Retina (tissue), 1 donor: ENCODE measurements around the gene PCDHB13.
"Not testable (repeated sequence)": the region's sequence is repeated elsewhere in the genome, so short reads cannot be mapped to it uniquely, and the experiment has no call there.

ENCODE experiments used
- DNase-seq: peaks from one replicate; pipeline ENCODE4 v3.0.0-alpha.2; 2016

PCDHB13 gene

DNA sequence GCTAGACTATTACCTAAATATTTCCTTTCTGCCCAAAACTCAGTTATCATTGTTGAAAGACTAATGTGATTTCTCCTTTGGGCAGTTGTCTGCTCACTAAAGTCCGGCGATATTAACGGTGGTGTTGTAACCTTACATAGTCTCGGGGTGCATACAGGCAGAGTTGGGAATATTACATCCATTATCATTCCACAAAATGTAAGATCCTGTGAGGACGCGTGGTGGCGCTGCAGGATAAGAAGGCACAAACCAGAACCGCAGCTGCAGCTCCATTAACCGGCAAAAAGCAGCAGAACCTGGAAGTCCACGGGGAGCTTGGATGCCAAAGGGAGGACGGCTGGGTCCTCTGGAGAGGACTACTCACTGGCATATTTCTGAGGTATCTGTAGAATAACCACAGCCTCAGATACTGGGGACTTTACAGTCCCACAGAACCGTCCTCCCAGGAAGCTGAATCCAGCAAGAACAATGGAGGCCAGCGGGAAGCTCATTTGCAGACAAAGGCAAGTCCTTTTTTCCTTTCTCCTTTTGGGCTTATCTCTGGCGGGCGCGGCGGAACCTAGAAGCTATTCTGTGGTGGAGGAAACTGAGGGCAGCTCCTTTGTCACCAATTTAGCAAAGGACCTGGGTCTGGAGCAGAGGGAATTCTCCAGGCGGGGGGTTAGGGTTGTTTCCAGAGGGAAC lies at the start of gene PCDHB13:
Gene PCDHB13, plus strand, starts transcription at position 264 of the 684 bp plus-strand sequence. Its CDS starts 205 bp downstream, at position 469.
- not testable (repeated sequence) for DNase-seq

DNA sequence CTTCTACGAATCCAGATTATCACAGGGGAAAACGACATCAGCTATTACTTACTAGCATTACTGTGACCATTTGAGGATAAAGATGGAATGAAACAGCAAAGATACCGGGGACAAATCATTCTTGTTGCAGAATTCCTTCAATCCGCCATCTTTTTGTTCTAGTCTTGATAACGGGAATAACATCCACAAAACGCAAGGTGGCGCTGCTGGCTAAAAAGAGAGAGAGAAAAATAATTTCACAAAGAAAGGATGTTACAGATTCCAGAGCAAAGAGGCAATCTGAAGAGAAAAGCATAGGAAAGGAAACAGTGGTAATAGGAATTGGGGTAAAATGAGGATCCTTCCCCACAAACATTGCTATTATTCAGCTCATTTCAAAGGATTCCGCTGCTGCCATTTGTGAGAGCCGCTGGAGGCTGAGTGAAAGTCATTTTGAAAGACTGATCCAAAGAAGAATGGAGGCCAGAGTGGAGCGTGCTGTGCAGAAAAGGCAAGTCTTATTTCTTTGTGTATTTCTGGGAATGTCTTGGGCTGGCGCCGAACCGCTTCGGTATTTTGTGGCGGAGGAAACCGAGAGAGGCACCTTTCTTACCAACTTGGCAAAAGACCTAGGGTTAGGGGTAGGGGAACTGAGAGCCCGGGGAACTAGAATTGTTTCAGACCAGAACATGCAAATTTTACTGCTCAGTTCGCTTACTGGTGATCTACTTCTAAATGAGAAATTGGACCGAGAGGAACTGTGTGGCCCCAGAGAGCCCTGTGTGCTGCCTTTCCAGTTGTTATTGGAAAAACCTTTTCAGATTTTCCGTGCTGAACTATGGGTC lies 41.1 kb upstream of the PCDHB13 start, which contains the start of gene PCDHB7:
Gene PCDHB7, plus strand, starts transcription at position 264 of the 824 bp plus-strand sequence. Its CDS starts 192 bp downstream, at position 456.
- peak; percentile 9 for DNase-seq

DNA sequence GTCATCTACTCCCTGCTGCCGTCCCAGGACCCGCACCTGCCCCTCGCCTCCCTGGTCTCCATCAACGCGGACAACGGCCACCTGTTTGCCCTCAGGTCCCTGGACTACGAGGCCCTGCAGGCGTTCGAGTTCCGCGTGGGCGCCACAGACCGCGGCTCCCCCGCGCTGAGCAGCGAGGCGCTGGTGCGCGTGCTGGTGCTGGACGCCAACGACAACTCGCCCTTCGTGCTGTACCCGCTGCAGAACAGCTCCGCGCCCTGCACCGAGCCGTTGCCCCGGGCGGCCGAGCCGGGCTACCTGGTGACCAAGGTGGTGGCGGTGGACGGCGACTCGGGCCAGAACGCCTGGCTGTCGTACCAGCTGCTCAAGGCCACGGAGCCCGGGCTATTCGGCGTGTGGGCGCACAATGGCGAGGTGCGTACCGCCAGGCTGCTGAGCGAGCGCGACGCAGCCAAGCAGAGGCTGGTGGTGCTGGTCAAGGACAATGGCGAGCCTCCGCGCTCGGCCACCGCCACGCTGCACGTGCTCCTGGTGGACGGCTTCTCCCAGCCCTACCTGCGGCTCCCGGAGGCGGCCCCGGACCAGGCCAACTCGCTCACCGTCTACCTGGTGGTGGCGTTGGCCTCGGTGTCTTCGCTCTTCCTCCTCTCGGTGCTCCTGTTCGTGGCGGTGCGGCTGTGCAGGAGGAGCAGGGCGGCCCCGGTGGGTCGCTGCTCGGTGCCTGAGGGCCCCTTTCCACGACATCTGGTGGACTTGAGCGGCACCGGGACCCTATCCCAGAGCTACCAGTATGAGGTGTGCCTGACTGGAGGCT lies 39.2 kb upstream of the PCDHB13 start:
- not testable (repeated sequence) for DNase-seq

DNA sequence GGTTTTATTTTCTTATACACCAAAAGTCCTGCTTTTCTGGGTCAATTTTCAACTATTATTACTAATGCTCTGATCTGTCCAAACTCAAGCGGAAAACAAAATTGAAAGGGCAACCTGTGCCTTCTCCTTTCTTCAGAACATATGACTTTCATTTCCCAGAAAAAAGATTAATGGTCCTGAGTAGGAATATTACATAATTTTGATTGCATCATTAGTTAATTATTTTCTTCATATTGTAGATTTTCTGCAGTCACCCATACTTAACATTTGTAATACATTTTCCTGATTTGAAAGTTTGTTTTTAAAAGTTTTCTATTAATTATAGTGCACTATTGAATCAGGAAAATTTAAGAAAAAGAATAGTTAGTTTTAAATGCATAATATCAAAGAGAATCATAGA lies 37.8 kb upstream of the PCDHB13 start:
- DNase-seq, result no peak

DNA sequence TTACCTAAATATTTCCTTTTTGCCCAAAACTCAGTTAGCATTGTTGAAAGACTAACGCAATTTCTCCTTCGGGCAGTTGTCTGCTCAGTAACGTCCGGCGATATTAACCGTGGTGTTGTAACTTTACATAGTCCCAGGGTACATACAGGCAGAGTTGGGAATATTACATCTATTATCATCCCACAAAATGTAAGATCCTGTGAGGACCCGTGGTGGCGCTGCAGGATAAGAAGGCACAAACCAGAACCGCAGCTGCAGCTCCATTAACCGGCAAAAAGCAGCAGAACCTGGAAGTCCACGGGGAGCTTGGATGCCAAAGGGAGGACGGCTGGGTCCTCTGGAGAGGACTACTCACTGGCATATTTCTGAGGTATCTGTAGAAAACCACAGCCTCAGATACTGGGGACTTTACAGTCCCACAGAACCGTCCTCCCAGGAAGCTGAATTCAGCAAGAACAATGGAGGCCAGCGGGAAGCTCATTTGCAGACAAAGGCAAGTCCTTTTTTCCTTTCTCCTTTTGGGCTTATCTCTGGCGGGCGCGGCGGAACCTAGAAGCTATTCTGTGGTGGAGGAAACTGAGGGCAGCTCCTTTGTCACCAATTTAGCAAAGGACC lies 36.0 kb upstream of the PCDHB13 start, which contains the start of gene PCDHB8:
Gene PCDHB8, plus strand, starts transcription at position 214 of the 615 bp plus-strand sequence. Its CDS starts 245 bp downstream, at position 459.
- DNase-seq, result not testable (repeated sequence)

DNA sequence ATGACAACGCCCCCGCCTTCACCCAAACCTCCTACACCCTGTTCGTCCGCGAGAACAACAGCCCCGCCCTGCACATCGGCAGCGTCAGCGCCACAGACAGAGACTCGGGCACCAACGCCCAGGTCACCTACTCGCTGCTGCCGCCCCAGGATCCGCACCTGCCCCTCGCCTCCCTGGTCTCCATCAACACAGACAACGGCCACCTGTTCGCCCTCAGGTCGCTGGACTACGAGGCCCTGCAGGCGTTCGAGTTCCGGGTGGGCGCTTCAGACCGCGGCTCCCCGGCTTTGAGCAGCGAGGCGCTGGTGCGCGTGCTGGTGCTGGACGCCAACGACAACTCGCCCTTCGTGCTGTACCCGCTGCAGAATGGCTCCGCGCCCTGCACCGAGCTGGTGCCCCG lies 34.3 kb upstream of the PCDHB13 start:
- not testable (repeated sequence) for DNase-seq

DNA sequence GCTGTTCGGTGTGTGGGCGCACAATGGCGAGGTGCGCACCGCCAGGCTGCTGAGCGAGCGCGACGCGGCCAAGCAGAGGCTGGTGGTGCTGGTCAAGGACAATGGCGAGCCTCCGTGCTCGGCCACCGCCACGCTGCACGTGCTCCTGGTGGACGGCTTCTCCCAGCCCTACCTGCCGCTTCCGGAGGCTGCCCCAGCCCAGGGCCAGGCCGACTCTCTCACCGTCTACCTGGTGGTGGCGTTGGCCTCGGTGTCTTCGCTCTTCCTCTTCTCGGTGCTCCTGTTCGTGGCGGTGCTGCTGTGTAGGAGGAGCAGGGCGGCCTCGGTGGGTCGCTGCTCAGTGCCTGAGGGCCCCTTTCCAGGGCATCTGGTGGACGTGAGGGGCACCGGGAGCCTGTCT lies 33.8 kb upstream of the PCDHB13 start:
- DNase-seq, result not testable (repeated sequence)

DNA sequence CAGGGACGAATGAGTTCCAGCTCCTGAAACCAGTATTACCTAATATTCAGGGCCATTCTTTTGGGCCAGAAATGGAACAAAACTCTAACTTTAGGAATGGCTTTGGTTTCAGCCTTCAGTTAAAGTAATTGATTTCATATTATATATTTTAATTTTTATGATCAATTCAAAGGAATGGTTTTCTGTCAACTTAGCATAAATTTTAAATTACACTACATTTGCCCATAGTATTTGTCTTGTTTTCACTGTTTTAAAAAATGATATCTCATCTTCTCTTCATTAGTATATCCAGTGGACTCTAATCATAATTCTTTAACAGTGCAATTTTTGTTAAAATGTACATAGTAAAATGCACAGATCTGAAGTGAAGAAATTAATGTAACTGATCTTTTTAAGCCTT lies 33.4 kb upstream of the PCDHB13 start:
- no peak for DNase-seq

DNA sequence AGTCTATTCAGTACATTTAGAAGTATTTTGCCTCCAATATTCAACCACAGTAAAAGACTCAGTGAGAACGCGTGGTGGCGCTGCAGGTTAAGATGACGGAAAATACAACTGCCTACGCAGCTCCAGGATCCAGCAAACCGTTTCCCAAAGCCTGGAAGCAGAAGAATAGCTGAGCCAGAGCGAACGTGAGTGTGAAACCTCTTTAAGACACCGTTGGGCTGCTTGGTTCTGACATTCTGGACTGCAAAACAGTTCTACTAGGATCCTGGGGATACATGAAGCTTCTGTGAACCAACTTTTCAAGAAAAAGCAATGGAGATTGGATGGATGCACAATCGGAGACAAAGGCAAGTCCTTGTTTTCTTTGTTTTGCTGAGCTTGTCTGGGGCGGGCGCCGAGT lies 31.5 kb upstream of the PCDHB13 start, which contains the start of gene PCDHB16:
Gene PCDHB16, plus strand, starts transcription at position 140 of the 400 bp plus-strand sequence. Its CDS starts 173 bp downstream, at position 313.
- DNase-seq, result peak; percentile 30

DNA sequence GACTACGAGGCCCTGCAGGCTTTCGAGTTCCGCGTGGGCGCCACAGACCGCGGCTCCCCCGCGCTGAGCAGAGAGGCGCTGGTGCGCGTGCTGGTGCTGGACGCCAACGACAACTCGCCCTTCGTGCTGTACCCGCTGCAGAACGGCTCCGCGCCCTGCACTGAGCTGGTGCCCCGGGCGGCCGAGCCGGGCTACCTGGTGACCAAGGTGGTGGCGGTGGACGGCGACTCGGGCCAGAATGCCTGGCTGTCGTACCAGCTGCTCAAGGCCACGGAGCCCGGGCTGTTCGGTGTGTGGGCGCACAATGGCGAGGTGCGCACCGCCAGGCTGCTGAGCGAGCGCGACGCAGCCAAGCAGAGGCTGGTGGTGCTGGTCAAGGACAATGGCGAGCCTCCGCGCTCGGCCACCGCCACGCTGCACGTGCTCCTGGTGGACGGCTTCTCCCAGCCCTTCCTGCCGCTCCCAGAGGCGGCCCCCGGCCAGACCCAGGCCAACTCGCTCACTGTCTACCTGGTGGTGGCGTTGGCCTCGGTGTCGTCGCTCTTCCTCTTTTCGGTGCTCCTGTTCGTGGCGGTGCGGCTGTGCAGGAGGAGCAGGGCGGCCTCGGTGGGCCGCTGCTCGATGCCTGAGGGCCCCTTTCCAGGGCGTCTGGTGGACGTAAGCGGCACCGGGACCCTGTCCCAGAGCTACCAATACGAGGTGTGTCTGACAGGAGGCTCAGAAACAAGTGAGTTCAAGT lies 29.4 kb upstream of the PCDHB13 start:
- DNase-seq, result not testable (repeated sequence)

DNA sequence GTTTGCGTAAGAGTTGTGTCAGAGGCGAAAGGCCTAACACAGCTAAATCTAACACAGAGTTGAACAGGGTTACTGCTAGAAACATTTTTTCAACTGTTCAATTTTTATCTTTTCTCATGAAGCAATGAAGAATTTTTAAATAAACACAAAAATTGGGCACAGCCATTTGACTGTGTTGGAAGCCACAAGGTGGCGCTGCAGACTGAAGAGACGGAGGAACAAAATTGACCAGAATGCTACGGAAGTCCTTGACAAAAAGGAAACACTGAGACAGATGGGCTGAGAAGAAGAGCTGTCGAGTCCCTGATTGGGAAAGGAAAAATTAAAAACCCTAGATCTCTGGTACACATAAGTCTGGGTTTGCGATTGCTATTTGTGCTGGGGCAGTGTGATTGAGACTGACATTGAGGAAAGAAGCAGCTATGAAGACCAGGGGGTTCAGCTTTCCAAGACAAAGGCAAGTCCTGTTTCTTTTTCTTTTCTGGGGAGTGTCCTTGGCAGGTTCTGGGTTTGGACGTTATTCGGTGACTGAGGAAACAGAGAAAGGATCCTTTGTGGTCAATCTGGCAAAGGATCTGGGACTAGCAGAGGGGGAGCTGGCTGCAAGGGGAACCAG lies 26.7 kb upstream of the PCDHB13 start, which contains the start of gene PCDHB9:
Gene PCDHB9, plus strand, starts transcription at position 265 of the 616 bp plus-strand sequence. Its CDS starts 158 bp downstream, at position 423.
- no peak for DNase-seq

DNA sequence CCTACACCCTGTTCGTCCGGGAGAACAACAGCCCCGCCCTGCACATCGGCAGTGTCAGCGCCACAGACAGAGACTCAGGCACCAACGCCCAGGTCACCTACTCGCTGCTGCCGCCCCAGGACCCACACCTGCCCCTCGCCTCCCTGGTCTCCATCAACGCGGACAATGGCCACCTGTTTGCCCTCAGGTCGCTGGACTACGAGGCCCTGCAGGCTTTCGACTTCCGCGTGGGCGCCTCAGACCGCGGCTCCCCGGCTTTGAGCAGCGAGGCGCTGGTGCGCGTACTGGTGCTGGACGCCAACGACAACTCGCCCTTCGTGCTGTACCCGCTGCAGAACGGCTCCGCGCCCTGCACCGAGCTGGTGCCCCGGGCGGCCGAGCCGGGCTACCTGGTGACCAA lies 25.0 kb upstream of the PCDHB13 start:
- not testable (repeated sequence) for DNase-seq

DNA sequence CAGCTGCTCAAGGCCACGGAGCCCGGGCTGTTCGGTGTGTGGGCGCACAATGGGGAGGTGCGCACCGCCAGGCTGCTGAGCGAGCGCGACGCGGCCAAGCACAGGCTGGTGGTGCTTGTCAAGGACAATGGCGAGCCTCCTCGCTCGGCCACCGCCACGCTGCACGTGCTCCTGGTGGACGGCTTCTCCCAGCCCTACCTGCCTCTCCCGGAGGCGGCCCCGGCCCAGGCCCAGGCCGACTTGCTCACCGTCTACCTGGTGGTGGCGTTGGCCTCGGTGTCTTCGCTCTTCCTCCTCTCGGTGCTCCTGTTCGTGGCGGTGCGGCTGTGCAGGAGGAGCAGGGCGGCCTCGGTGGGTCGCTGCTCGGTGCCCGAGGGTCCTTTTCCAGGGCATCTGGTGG lies 24.6 kb upstream of the PCDHB13 start:
- DNase-seq, result not testable (repeated sequence)

DNA sequence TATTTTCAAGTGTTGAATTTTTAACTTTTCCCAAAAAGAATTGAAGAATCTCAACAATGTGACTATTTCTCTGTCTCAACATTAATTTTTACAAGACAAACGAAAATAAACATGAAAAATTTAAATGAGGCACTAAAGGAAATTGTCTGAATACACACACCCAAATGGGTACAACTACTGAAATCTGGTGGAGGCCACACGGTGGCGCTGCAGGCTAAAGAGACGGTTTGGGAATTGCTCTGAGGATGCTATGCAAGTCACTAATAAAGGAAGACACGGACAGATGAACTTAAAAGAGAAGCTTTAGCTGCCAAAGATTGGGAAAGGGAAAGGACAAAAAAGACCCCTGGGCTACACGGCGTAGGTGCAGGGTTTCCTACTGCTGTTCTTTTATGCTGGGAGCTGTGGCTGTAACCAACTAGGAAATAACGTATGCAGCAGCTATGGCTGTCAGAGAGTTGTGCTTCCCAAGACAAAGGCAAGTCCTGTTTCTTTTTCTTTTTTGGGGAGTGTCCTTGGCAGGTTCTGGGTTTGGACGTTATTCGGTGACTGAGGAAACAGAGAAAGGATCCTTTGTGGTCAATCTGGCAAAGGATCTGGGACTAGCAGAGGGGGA lies 21.5 kb upstream of the PCDHB13 start, which contains the start of gene PCDHB10:
Gene PCDHB10, plus strand, starts transcription at position 244 of the 616 bp plus-strand sequence. Its CDS starts 200 bp downstream, at position 444.
- DNase-seq, result no peak

DNA sequence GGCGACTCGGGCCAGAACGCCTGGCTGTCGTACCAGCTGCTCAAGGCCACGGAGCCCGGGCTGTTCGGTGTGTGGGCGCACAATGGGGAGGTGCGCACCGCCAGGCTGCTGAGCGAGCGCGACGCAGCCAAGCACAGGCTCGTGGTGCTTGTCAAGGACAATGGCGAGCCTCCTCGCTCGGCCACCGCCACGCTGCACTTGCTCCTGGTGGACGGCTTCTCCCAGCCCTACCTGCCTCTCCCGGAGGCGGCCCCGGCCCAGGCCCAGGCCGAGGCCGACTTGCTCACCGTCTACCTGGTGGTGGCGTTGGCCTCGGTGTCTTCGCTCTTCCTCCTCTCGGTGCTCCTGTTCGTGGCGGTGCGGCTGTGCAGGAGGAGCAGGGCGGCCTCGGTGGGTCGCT lies 19.4 kb upstream of the PCDHB13 start:
- DNase-seq, result not testable (repeated sequence)

DNA sequence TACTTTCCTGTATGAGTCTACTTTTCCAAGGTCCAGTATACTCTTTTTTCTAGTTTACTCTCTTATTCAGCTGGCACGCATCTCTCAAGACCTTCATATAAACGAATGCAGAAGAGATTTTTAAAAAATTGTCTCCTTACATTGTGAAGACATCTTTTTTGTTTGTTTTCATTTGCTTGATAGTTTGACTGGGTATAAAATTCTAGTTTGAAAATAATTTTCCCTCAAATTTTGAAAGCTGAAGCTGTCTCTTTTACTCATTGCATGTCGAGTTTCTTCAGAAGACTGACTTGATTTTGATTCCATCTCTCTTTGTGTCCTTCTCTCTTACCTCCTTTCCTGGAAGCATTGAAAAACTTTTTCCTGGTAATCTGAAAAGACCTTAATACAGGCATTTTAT lies 17.4 kb upstream of the PCDHB13 start:
- DNase-seq, result no peak

DNA sequence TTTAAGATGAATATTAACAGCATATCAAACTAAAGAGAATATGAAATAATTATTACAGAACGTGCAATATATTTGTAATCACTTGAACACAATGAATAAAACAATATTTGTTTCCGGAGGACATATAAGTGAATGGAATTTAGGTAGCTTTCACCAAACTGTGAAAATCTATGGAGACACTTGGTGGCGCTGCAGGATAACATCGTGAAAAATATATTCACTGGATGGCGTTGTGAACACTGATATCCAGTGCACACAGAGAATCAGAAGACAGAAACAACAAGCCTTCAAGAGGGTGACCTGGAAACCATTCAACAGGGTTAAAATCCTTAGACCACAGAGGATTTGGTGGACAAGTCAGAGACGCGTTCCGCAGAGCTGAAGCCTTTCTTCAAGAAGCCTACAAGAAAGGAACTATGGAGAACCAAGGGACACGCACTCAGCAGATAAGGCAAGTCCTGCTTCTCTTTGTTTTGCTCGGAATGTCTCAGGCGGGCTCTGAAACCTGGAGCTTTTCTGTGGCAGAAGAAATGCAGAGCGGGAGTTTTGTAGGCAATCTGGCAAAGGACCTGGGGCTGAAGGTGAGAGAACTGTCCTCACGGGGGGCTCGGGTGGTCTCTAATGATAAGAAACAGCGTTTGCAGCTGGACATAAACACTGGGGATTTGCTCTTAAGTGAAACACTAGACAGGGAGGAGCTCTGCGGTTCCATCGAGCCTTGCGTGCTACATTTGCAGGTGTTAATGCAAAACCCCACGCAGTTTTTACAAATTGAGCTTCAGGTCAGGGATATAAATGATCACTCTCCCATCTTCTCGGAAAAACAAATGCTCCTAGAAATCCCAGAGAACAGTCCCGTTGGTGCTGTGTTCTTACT lies 14.1 kb upstream of the PCDHB13 start, which contains the start of gene PCDHB11:
Gene PCDHB11, plus strand, starts transcription at position 269 of the 877 bp plus-strand sequence. Its CDS starts 148 bp downstream, at position 417.
- no peak for DNase-seq

DNA sequence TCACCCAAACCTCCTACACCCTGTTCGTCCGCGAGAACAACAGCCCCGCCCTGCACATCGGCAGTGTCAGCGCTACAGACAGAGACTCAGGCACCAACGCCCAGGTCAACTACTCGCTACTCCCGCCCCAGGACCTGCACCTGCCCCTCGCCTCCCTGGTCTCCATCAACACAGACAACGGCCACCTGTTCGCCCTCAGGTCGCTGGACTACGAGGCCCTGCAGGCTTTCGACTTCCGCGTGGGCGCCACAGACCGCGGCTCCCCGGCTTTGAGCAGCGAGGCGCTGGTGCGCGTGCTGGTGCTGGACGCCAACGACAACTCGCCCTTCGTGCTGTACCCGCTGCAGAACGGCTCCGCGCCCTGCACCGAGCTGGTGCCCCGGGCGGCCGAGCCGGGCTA lies 12.6 kb upstream of the PCDHB13 start:
- DNase-seq, result not testable (repeated sequence)

DNA sequence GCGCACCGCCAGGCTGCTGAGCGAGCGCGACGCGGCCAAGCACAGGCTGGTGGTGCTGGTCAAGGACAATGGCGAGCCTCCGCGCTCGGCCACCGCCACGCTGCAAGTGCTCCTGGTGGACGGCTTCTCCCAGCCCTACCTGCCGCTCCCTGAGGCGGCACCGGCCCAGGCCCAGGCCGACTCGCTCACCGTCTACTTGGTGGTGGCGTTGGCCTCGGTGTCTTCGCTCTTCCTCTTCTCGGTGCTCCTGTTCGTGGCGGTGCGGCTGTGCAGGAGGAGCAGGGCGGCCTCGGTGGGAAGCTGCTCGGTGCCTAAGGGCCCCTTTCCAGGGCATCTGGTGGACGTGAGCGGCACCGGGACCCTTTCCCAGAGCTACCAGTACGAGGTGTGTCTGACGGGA lies 12.1 kb upstream of the PCDHB13 start:
- not testable (repeated sequence) for DNase-seq
